GM12873 (cell line): ENCODE results near the gene ZNF385C.

Source experiments
- CTCF ChIP-seq: IDR thresholded peaks from 2 replicates; pipeline ENCODE4 v1.5.1; 2012; ENCODE audit warnings: low read depth, mild to moderate bottlenecking, moderate library complexity, low read length, control low read depth; ENCODE audit not compliant: insufficient read depth; ENCODE audit errors: missing control alignments

The ZNF385C gene

GRCh38 chr17:42001729-42002128 is 96.5 kb downstream of the ZNF385C start:
- no peak for TF ChIP-seq CTCF

GRCh38 chr17:42000413-42001133 is 97.7 kb downstream of the ZNF385C start:
- TF ChIP-seq CTCF, result no peak

GRCh38 chr17:41998497-41998896 is 99.8 kb downstream of the ZNF385C start:
- TF ChIP-seq CTCF, result no peak

GRCh38 chr17:41996855-41997164 is 101.5 kb downstream of the ZNF385C start:
- TF ChIP-seq CTCF, result no peak

DNA sequence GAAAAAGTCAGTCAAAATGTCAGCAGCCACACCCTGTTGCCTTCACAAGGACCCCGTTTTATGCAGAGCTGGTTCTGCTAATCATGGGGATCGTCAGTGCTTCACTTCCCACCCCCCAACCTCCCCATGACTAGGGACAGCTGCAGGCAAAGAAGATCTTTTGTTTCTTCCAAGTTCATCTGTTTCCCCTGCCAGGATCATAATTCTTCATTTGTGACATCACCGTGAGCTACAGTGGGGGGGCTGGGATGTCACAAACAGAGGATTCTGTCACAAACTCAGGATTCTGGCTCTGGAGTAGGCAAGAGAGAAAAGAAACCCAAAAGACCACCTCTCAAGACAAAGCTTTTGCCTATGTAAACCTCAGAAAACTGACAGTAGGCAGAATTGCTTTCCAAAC is 105.7 kb downstream of the ZNF385C start:
- no peak for TF ChIP-seq CTCF

GRCh38 chr17:41989702-41990419 is 108.4 kb downstream of the ZNF385C start:
- TF ChIP-seq CTCF, result no peak

- no peak for TF ChIP-seq CTCF
These were observed 109.9 kb downstream of the ZNF385C start for GRCh38 chr17:41988418-41988817.
